ENCODE data around the gene CIB2.

- TF ChIP-seq CTCF (IDR thresholded peaks at IDR 0.05), result no peak
- TF ChIP-seq POLR2AphosphoS5 (IDR thresholded peaks at IDR 0.05), result no peak
- TF ChIP-seq EP300 (IDR thresholded peaks at IDR 0.05), result no peak
- TF ChIP-seq POLR2A (IDR thresholded peaks at IDR 0.05), result no peak
Measured at GRCh38 chr15:78092261-78093041, 38.8 kb downstream of the CIB2 start, which contains the start of gene SH2D7.

All from stomach (tissue), 4 donors.